ENCODE results near the gene DLL3.
A peak's percentile ranks its signal among the peaks of the same experiment; 100 is the strongest.

The DLL3 gene

DNA sequence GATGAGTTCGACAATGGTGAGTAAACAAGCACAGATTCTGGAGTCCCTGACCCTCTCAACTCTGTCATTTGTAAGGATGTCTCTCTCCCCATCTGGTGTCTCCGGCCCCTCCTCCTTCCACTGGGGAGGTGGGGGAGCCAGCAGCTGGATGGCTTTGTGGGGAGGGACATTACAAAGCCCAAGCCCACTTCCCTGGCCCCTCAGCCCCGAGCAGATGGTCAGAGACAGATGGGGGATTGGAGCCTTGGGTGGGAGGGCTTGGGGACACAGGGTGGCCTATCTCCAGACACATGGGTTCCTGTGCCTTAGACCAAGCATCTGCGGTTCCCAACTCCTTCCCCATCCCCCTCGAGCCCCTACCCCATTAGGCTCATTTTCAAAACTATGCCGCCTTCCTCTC, 15.6 kb upstream of the DLL3 start:
- no peak overlapping the region for H3K9ac ChIP-seq (ENCODE audit: low read depth, low read length)
- H3K36me3 ChIP-seq (ENCODE audit: control insufficient read depth, insufficient read depth, low read length): peaks cover 46% of the 10 kb centered on the region

DNA sequence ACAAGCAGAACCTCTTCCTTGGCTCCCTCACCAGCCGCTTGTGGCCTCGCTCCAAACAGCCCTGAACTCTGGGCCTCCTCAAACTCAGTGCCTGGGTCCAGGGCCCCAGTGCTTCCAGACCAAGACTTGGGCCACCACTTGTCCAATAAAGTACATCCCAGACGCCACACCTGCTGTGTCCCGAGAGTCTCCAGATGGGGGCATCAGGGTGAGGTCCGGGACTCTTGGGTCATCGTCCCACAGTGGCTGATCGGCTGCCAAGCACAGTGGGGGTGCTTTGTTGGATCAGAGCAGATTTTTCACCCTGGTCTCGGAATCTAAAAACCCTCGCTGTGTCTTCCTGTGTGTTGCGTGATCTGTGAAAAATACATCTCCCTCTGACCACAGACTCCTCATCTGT, 9.0 kb upstream of the DLL3 start:
- H3K9ac ChIP-seq (ENCODE audit: low read depth, low read length): no peak overlapping the region
- H3K27me3 ChIP-seq (ENCODE audit: control insufficient read depth, insufficient read depth, low read length): no peaks in the 10 kb centered on the region
- no peaks in the 10 kb centered on the region for H3K9me3 ChIP-seq (ENCODE audit: control insufficient read depth, insufficient read depth, low read length)
- no peaks in the 10 kb centered on the region for H3K4me1 ChIP-seq (ENCODE audit: control insufficient read depth, insufficient read depth, low read length)
- no peak overlapping the region for H3K27ac ChIP-seq (ENCODE audit: low read depth, low read length)
- no peak overlapping the region for H3K4me3 ChIP-seq (ENCODE audit: low read depth, low read length)
- H3K36me3 ChIP-seq (ENCODE audit: control insufficient read depth, insufficient read depth, low read length): peaks cover 62% of the 10 kb centered on the region

More for the DNA sequence above, 15.6 kb upstream of the DLL3 start:
- no peaks in the 10 kb centered on the region for H3K27me3 ChIP-seq (ENCODE audit: control insufficient read depth, insufficient read depth, low read length)
- H3K4me3 ChIP-seq (ENCODE audit: low read depth, low read length): no peak overlapping the region
- H3K9me3 ChIP-seq (ENCODE audit: control insufficient read depth, insufficient read depth, low read length): no peaks in the 10 kb centered on the region
- H3K27ac ChIP-seq (ENCODE audit: low read depth, low read length): no peak overlapping the region
- H3K4me1 ChIP-seq (ENCODE audit: control insufficient read depth, insufficient read depth, low read length): peaks cover 6% of the 10 kb centered on the region; the same call in 1 of the 2 replicates

DNA sequence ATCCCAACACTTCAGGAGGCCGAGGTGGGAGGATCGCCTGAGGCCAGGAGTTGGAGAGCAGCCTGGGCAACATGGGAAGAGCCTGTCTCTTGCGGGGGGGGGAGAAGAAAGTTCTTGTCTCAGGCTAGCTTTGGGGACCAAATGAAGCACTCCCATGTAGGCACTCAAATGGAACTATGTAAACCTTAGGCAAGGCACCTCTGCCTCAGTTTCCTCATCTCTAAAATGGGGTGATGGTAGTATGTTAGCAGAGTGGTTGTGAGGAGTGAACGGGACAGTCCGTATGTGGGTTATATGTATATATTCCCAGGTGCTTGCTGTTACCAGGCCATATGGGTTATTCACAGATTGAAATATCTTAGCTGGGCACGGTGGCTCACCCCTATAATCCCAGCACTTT, 6.5 kb upstream of the DLL3 start:
- Histone ChIP-seq H3K36me3 (ENCODE audit: control insufficient read depth, insufficient read depth, low read length) (peaks cover 39% of the 10 kb centered on the region), H3K27me3 (ENCODE audit: control insufficient read depth, insufficient read depth, low read length) (peaks cover 4% of the 10 kb centered on the region; the same call in 1 of the 2 replicates), H3K9me3 (ENCODE audit: control insufficient read depth, insufficient read depth, low read length) (no peaks in the 10 kb centered on the region), H3K27ac (ENCODE audit: low read depth, low read length) (no peak overlapping the region), H3K4me1 (ENCODE audit: control insufficient read depth, insufficient read depth, low read length) (no peaks in the 10 kb centered on the region), H3K9ac (ENCODE audit: low read depth, low read length) (no peak overlapping the region), H3K4me3 (ENCODE audit: low read depth, low read length) (no peak overlapping the region)

DNA sequence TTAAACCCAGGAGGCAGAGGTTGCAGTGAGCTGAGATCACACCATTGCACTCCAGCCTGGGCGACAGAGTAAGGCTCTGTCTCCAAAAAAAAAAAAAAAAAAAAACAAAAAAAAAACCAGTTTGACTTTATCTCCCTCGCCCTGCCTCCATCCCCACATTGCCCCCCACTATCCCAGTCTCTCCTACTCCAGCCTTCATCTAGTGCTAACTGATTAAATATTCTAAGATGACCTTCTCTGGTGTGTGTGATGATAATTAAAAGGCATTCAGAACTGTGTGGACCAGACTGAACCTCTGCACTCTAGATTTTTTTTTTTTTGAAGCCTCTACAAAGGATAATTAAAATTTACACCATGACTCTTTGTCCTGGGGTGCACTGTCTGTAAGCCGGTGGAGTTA, 6.0 kb upstream of the DLL3 start:
- Histone ChIP-seq H3K9ac (ENCODE audit: low read depth, low read length) (no peak overlapping the region), H3K9me3 (ENCODE audit: control insufficient read depth, insufficient read depth, low read length) (no peaks in the 10 kb centered on the region), H3K27ac (ENCODE audit: low read depth, low read length) (no peak overlapping the region), H3K4me1 (ENCODE audit: control insufficient read depth, insufficient read depth, low read length) (no peaks in the 10 kb centered on the region), H3K27me3 (ENCODE audit: control insufficient read depth, insufficient read depth, low read length) (peaks cover 7% of the 10 kb centered on the region), H3K4me3 (ENCODE audit: low read depth, low read length) (no peak overlapping the region), H3K36me3 (ENCODE audit: control insufficient read depth, insufficient read depth, low read length) (peaks cover 37% of the 10 kb centered on the region)

DNA sequence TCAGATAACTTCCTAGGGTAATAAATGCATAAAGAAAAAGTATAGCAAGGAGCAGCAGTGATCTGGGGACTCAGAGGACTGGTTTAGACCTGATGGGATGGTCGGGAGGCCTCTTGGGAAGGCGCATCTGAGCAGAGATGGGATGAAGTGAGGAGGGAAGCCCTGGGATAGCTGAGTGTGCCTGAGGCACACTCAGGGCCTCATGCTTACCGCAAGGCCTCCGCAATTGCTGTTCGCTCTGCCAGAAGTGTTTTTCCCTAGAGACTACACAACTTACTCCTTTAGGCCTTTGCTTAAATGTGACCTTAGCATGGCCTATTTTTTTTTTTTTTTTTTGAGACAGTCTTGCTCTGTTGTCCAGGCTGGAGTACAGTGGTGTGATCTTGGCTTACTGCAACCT, 4.1 kb upstream of the DLL3 start:
- H3K9me3 ChIP-seq (ENCODE audit: control insufficient read depth, insufficient read depth, low read length): no peaks in the 10 kb centered on the region
- no peak overlapping the region for H3K9ac ChIP-seq (ENCODE audit: low read depth, low read length)
- no peak overlapping the region for H3K27ac ChIP-seq (ENCODE audit: low read depth, low read length)
- peaks cover 25% of the 10 kb centered on the region for H3K27me3 ChIP-seq (ENCODE audit: control insufficient read depth, insufficient read depth, low read length)
- peaks cover 5% of the 10 kb centered on the region for H3K4me1 ChIP-seq (ENCODE audit: control insufficient read depth, insufficient read depth, low read length)
- H3K36me3 ChIP-seq (ENCODE audit: control insufficient read depth, insufficient read depth, low read length): peaks cover 18% of the 10 kb centered on the region
- no peak overlapping the region for H3K4me3 ChIP-seq (ENCODE audit: low read depth, low read length)

DNA sequence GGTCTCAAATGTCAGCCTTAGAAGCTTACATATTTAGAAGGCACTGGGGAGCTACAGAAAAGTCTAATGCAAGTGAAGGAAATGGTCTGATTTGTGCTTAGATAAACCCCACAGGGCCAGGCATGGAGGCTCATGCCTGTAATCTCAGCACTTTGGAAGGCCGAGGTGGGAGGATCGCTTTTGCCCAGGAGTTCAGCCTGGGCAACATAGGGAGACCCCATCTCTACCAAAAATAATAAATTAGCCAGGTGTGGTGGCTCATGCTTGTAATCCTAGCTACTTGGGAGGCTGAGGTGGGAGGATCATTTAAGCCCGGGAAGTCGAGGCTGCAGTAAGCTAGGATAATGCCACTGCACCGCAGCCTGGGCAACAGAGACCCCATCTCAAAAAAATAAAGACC, 2.7 kb upstream of the DLL3 start:
- H3K9me3 ChIP-seq (ENCODE audit: control insufficient read depth, insufficient read depth, low read length): no peaks in the 10 kb centered on the region
- H3K4me3 ChIP-seq (ENCODE audit: low read depth, low read length): no peak overlapping the region
- H3K27me3 ChIP-seq (ENCODE audit: control insufficient read depth, insufficient read depth, low read length): peaks cover 39% of the 10 kb centered on the region
- no peak overlapping the region for H3K9ac ChIP-seq (ENCODE audit: low read depth, low read length)
- no peak overlapping the region for H3K27ac ChIP-seq (ENCODE audit: low read depth, low read length)
- H3K4me1 ChIP-seq (ENCODE audit: control insufficient read depth, insufficient read depth, low read length): peaks cover 5% of the 10 kb centered on the region
- H3K36me3 ChIP-seq (ENCODE audit: control insufficient read depth, insufficient read depth, low read length): peaks cover 6% of the 10 kb centered on the region; the same call in 1 of the 2 replicates

DNA sequence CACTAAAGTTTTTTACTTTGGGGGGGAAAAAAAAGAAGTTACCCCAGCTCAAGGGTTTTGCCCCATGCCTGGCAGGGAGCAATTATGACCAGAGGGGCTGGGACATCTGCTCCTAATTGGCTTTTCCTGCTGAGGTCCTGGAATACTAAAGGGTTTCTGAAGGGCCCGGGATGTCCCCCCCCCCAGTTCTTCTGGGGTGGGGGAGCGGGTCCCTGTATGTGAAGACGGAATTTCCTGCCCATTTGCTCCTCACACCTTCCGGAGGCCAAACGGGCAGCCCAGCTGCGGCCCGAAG, 1.1 kb upstream of the DLL3 start:
- Histone ChIP-seq H3K9ac (ENCODE audit: low read depth, low read length) (no peak overlapping the region), H3K4me3 (ENCODE audit: low read depth, low read length) (peak overlapping the region; percentile 57; the same call in 1 of the 2 replicates), H3K36me3 (ENCODE audit: control insufficient read depth, insufficient read depth, low read length) (no peaks in the 10 kb centered on the region), H3K27ac (ENCODE audit: low read depth, low read length) (no peak overlapping the region), H3K9me3 (ENCODE audit: control insufficient read depth, insufficient read depth, low read length) (no peaks in the 10 kb centered on the region), H3K27me3 (ENCODE audit: control insufficient read depth, insufficient read depth, low read length) (peaks cover 53% of the 10 kb centered on the region), H3K4me1 (ENCODE audit: control insufficient read depth, insufficient read depth, low read length) (peaks cover 5% of the 10 kb centered on the region)

DNA sequence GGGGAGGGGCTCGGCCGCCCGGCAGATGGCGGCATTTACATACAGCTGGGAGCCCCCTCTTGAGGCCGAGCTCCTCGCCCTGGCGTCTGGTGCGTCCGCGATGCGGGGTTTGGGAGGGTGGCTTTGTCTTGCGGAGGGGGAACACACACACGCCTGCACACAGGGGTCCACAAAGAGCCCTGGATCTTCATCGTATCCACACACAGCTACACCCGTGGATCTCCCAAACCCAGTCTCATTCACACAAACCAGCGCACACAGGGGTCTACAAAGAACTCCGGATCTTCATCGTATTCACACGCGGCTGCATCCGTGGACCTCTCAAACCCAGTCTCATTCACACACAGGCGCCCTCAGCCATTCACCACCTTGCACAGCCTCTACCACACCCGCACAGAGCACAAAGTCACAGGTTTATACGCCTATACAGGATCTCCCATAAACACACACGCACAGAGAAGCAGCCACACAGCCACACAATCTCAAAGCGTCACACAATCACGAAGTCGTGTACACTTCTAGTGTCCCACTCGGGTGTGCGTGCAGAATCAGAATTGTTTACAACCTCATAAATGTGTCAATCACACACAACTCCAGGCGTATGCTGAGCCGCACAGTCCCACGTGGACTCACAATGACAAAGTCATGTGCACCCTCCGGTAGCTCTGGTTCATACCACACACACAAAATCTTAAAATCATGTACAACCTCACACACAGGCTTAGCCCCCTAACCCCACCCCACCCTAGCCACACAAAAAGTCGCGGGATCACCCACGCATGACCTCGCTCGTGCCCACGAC, 550 bp upstream of the DLL3 start:
- H3K27me3 ChIP-seq (ENCODE audit: control insufficient read depth, insufficient read depth, low read length): peaks cover 57% of the 10 kb centered on the region
- no peak overlapping the region for H3K9ac ChIP-seq (ENCODE audit: low read depth, low read length)
- no peaks in the 10 kb centered on the region for H3K9me3 ChIP-seq (ENCODE audit: control insufficient read depth, insufficient read depth, low read length)
- peak overlapping the region; percentile 57 for H3K4me3 ChIP-seq (ENCODE audit: low read depth, low read length)
- H3K27ac ChIP-seq (ENCODE audit: low read depth, low read length): no peak overlapping the region
- H3K36me3 ChIP-seq (ENCODE audit: control insufficient read depth, insufficient read depth, low read length): no peaks in the 10 kb centered on the region
- H3K4me1 ChIP-seq (ENCODE audit: control insufficient read depth, insufficient read depth, low read length): peaks cover 5% of the 10 kb centered on the region

DNA sequence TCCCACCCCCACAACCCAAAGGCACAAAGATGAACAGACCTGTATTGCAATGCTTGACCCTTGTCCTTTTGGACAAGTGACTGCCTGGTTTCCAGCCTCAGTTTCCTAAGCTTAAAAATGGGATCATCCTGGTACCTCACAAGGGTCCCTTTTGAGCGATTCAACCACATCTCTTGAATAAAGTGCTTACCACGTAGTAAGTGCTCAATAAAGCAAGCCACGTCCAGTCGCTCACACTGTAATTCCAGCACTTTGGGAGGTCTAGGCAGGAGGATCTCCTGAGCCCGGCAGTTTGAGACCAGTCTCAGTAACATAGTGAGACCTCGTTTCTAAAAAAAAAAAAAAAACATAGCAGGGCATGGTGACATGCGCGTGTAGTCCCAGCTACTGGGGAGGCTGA, 1.2 kb downstream of the DLL3 start:
- peaks cover 74% of the 10 kb centered on the region for H3K27me3 ChIP-seq (ENCODE audit: control insufficient read depth, insufficient read depth, low read length)
- no peak overlapping the region for H3K4me3 ChIP-seq (ENCODE audit: low read depth, low read length)
- peaks cover 5% of the 10 kb centered on the region for H3K4me1 ChIP-seq (ENCODE audit: control insufficient read depth, insufficient read depth, low read length)
- no peaks in the 10 kb centered on the region for H3K9me3 ChIP-seq (ENCODE audit: control insufficient read depth, insufficient read depth, low read length)
- H3K27ac ChIP-seq (ENCODE audit: low read depth, low read length): no peak overlapping the region
- no peak overlapping the region for H3K9ac ChIP-seq (ENCODE audit: low read depth, low read length)
- no peaks in the 10 kb centered on the region for H3K36me3 ChIP-seq (ENCODE audit: control insufficient read depth, insufficient read depth, low read length)

DNA sequence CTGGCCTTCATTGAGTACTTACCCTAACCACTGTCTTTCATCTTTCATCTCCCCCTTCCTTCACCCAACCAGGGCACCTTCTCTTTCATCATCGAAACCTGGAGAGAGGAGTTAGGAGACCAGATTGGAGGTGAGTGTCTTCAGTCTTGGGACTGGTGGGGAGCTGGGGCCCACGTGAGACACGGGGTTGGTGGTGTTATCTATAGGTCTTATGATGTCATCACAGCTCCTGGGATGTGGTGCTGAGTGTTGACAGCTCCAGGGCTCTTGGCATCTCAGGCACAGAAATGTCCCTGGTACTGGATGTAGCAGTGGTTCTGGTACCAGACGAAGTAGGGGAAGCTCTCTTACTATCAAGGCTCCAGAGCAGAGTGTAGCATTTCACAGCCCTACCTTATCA, 1.8 kb downstream of the DLL3 start:
- Histone ChIP-seq H3K4me3 (ENCODE audit: low read depth, low read length) (no peak overlapping the region), H3K36me3 (ENCODE audit: control insufficient read depth, insufficient read depth, low read length) (no peaks in the 10 kb centered on the region), H3K27ac (ENCODE audit: low read depth, low read length) (no peak overlapping the region), H3K27me3 (ENCODE audit: control insufficient read depth, insufficient read depth, low read length) (peaks cover 81% of the 10 kb centered on the region), H3K4me1 (ENCODE audit: control insufficient read depth, insufficient read depth, low read length) (peaks cover 5% of the 10 kb centered on the region), H3K9ac (ENCODE audit: low read depth, low read length) (no peak overlapping the region), H3K9me3 (ENCODE audit: control insufficient read depth, insufficient read depth, low read length) (no peaks in the 10 kb centered on the region)

DNA sequence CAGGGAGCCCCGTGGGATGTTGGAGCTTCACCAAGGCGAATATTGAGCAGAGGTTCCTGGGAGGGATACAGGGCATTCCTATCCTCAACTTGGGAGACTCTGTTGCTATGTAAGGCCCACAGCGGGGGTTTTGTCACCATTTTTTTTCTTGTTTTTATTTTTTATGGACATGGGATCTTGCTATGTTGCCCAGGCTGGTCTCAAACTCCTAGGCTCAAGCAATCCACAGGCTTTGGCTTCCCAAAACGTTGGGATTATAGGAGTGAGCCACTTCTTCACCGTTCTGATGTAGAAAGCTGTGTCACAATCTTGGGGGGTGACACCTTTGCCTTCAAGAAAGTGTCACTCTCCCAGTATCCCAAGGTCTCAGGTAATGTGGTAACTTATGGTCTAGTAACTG, 2.6 kb downstream of the DLL3 start:
- no peak overlapping the region for H3K4me3 ChIP-seq (ENCODE audit: low read depth, low read length)
- no peaks in the 10 kb centered on the region for H3K36me3 ChIP-seq (ENCODE audit: control insufficient read depth, insufficient read depth, low read length)
- peaks cover 5% of the 10 kb centered on the region for H3K4me1 ChIP-seq (ENCODE audit: control insufficient read depth, insufficient read depth, low read length)
- H3K9me3 ChIP-seq (ENCODE audit: control insufficient read depth, insufficient read depth, low read length): no peaks in the 10 kb centered on the region
- H3K27me3 ChIP-seq (ENCODE audit: control insufficient read depth, insufficient read depth, low read length): peaks cover 88% of the 10 kb centered on the region
- no peak overlapping the region for H3K27ac ChIP-seq (ENCODE audit: low read depth, low read length)
- no peak overlapping the region for H3K9ac ChIP-seq (ENCODE audit: low read depth, low read length)
